NK-92 (cell line): ENCODE results near the gene CAPN5.
"Not testable (repeated sequence)": the region's sequence is repeated elsewhere in the genome, so short reads cannot be mapped to it uniquely, and the experiment has no call there.

Experiments
- DNase-seq: peaks from one replicate; lab custom pipeline; 2025; ENCODE audit not compliant: unreplicated experiment; lab: John Stamatoyannopoulos, UW

Gene CAPN5

GRCh38 chr11:77066229-77067042 is at the start of gene CAPN5:
Gene CAPN5, plus strand, starts transcription at chr11:77066971. Its CDS starts 17,916 bp downstream, at chr11:77084887.
- no peak for DNase-seq

GRCh38 chr11:77018396-77018924 is 48.3 kb upstream of the CAPN5 start:
- not testable (repeated sequence) for DNase-seq

GRCh38 chr11:77019976-77020595 is 46.7 kb upstream of the CAPN5 start:
- DNase-seq, result no peak

- no peak for DNase-seq
Observed at GRCh38 chr11:77020734-77021133, 46.0 kb upstream of the CAPN5 start.

- no peak for DNase-seq
Observed at GRCh38 chr11:77024745-77025144, 42.0 kb upstream of the CAPN5 start.

- DNase-seq, result no peak
Observed at GRCh38 chr11:77026221-77026620, 40.5 kb upstream of the CAPN5 start.

- DNase-seq, result no peak
Observed at GRCh38 chr11:77026743-77027142, 40.0 kb upstream of the CAPN5 start.

- no peak for DNase-seq
Observed at GRCh38 chr11:77027275-77027674, 39.5 kb upstream of the CAPN5 start.

GRCh38 chr11:77029829-77030228 is 36.9 kb upstream of the CAPN5 start:
- no peak for DNase-seq

- DNase-seq, result no peak
Observed at GRCh38 chr11:77030834-77031414, 35.8 kb upstream of the CAPN5 start.

- DNase-seq, result no peak
Observed at GRCh38 chr11:77031599-77031998, 35.2 kb upstream of the CAPN5 start.

GRCh38 chr11:77035039-77035438 is 31.7 kb upstream of the CAPN5 start:
- DNase-seq, result no peak

GRCh38 chr11:77035580-77035979 is 31.2 kb upstream of the CAPN5 start:
- no peak for DNase-seq

- DNase-seq, result no peak
Observed at GRCh38 chr11:77036398-77036797, 30.4 kb upstream of the CAPN5 start.

GRCh38 chr11:77037057-77037456 is 29.7 kb upstream of the CAPN5 start:
- DNase-seq, result no peak

- DNase-seq, result no peak
Observed at GRCh38 chr11:77038029-77038824, 28.5 kb upstream of the CAPN5 start.

GRCh38 chr11:77038825-77039326 is 27.9 kb upstream of the CAPN5 start:
- DNase-seq, result no peak

- no peak for DNase-seq
Observed at GRCh38 chr11:77039491-77040400, 27.0 kb upstream of the CAPN5 start.

- DNase-seq, result no peak
Observed at GRCh38 chr11:77040401-77040777, 26.4 kb upstream of the CAPN5 start.

GRCh38 chr11:77040889-77041288 is 25.9 kb upstream of the CAPN5 start:
- no peak for DNase-seq
